HL-60/S4 treated with phorbol 12-myristate 13-acetate at 8.2 ng/mL for 4 days and 3 days (cell line): Measurements from ENCODE around the gene CDKAL1.

Experiments
- in situ Hi-C: fragments of 300-500 bp; cut with MboI; formaldehyde crosslinking; loops from 2 replicates; pipeline ENCODE4 v1.15.0; 2022; ENCODE audit warnings: low sequenced_read_pairs

Gene CDKAL1

GRCh38 chr6:20773822-20774221 lies 239.6 kb downstream of the CDKAL1 start:
- in situ Hi-C loops: no loop called here

DNA sequence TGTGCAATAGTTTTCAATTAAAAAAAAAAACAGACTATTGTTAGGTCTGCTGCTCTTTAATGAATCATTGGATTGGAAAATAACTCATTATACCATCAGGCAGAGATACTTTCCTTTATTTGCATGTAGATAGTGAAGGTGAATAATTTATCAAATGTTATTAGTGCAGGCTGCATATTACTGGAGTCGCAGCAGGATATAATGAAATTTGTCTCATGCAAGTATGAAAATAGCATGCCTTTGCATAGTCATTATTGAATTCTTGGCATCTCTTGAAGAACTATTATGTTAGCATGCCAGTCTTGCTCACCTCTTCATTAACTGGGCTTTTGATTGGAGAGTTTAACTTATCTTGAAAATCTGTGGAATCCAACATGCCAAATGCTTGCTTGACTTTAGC lies 241.7 kb downstream of the CDKAL1 start:
- in situ Hi-C loops: no loop called here

DNA sequence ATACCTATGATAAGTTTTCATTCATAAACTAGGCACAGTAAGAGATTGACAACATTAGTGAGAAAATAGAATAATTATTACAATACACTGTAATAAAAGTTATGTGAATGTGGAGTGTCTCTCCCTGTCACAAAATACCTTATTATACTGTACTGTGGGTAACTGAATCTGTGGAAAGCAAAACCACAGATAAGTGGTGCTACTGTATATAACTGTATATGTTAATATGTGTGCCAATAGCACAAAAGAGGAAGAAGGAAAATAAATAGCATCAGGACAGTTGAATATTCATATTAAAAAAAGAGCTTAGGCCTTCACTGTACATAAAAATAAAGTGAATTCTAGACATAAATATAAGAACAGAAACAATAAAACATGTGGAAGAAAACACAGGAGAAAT lies 243.5 kb downstream of the CDKAL1 start:
- in situ Hi-C loops: no loop called here

- in situ Hi-C loops: no loop called here
Observed at GRCh38 chr6:20778459-20778858, 244.2 kb downstream of the CDKAL1 start.

DNA sequence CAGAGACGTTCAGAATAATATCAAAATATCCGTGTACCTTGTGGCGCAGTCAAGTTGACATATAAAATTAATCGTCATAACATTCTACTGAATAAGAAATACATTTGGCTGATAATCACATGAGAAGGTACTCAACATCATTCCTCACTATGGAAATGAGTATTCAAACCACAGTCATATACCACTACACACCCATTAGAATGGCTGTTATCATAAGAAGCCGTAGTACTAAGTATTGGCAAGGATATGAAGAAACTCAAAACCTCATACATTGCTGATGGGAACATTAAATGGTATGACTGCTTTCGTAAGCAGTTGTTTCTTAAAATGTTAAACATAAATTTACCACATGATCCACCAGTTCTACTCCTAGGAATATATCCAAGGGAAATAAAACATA lies 244.7 kb downstream of the CDKAL1 start:
- in situ Hi-C loops: no loop called here

GRCh38 chr6:20789162-20789561 lies 254.9 kb downstream of the CDKAL1 start:
- in situ Hi-C loops: no loop called here

DNA sequence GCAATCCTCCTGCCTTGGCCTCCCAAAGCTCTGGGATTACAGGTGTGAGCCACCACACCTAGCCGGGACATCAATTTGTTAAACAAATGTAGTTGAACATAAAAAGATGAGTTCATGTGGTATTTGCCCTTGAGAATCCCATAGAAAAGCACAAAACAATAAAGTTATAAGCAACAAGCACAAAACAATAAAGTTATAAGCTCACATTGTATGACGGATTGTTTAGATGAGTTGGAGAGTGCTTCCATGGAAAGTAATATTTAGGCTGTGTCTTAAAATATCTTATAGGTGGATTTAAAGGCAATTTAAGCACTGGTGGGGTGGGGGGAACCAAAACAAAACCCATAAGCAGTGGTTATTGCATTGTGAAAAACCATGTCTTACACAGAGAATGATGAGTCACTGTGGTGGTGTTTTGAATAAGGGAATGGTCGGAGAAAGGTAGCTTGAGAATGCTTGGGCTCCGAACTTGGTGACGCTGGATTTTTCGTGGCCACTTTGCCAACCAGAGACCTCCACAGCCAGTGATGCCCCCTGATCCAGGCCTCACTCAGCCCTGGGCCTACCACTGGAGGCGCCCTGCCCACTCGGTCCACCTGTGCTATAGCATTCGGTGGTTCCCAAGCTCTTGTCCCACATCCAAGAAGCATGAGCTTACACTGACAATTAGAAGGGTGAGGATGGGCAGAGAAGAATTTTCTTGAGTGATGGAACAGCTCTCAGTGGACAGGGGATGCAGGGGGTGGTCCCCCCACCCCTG lies 256.0 kb downstream of the CDKAL1 start:
- in situ Hi-C loops: no loop called here

- in situ Hi-C loops: no loop called here
Observed at GRCh38 chr6:20791074-20791473, 256.8 kb downstream of the CDKAL1 start.

GRCh38 chr6:20791944-20792343 lies 257.7 kb downstream of the CDKAL1 start:
- in situ Hi-C loops: no loop called here

DNA sequence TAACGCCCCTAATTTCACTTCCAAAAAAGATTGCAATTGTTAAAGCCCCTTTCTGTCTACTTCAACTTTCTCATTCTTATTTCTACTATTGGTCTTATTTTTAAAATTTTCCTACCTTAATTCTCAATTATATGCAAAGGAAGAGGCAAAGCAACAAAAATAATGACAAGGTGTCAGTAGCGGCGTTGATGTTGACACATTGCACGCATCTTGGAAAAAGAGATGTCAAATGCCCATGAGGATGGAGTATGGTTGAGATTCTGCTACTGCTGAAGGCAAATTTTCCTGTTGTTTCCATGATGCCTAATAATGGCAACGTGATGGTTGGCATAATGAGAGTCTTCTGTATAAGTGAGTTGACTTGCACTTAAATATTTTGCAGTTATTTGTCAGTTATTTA lies 258.9 kb downstream of the CDKAL1 start:
- in situ Hi-C loops: no loop called here

- in situ Hi-C loops: no loop called here
Observed at GRCh38 chr6:20797597-20797996, 263.3 kb downstream of the CDKAL1 start.

- in situ Hi-C loops: no loop called here
Observed at GRCh38 chr6:20800229-20800628, 266.0 kb downstream of the CDKAL1 start.

GRCh38 chr6:20800653-20801052 lies 266.4 kb downstream of the CDKAL1 start:
- in situ Hi-C loops: no loop called here

DNA sequence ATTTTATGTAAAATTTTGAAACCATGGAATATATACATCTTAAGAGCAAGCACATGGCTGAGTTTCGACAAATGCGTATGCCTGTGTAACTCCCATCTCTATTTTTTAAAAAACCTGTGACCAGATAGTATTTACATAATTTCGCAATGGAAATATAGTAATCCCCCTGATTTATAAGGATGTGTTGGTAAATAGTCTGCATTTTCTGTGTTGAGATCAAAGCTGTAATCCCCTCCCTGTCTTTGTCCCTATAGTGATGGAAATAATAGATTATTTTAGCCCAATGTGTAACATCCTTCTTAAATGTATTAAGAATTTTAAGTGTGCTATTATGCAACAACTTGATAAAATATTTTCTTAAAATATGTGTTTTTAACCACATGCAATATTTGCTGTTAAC lies 267.3 kb downstream of the CDKAL1 start:
- in situ Hi-C loops: no loop called here

GRCh38 chr6:20802596-20802995 lies 268.3 kb downstream of the CDKAL1 start:
- in situ Hi-C loops: no loop called here

DNA sequence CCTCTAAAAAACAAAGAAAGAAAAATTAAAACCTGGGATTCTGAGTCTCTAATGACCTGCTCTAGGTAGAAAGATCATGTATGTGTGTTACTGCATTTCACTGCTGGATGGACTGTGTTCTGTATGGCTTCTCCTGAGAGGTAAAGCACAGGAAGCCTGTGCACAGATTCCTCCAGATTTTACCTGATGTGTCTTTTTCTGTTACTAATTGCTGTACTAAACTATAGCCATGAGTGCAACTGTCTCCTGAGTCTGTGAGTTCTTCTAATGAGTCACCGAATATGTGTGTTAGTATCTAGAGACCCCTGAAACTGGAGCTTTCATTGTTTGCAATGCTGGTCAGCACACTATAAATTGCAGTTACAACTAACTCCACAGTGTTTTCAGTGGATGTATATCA lies 270.8 kb downstream of the CDKAL1 start:
- in situ Hi-C loops: no loop called here

DNA sequence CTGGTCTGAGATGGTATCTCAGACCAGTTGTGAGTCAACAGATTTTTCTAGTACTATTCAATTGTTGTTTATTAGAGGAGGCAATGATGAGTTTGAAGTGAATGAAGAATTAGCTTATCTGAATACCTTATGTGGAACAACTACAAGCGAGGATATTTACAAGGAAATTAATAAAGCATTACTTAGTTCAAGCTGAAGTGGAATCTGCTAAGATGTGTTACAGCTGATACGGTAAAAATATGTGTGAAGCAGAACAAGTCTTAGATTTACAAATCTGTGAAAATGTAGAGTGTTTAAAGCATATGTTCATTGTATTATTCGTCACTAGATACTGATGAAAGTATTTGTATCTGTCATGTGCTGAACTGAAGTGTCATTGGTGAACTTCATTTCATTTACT lies 272.4 kb downstream of the CDKAL1 start:
- in situ Hi-C loops: no loop called here

DNA sequence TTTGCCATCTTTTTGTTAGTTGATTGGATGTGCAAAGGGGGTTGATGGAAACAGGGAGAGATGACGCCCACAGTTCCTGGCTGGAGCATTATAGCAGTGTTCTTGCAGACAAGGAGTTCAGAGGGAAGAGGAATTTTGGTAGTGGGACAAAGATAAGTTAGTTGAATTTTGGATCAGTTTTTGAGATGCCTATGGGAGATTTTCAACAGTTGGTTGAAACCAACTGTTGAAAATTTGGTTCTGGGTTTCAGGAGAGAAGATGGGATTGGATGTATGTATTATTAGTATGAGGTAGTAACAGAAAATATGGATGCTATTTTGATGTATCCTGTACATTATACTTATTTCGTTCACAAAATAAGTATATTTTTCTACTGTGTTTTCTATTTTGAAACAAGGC lies 274.2 kb downstream of the CDKAL1 start:
- in situ Hi-C loops: no loop called here

- in situ Hi-C loops: no loop called here
Observed at GRCh38 chr6:20808924-20809323, 274.7 kb downstream of the CDKAL1 start.

- in situ Hi-C loops: no loop called here
Observed at GRCh38 chr6:20810727-20811108, 276.5 kb downstream of the CDKAL1 start.

- in situ Hi-C loops: no loop called here
Observed at GRCh38 chr6:20811109-20811761, 277.0 kb downstream of the CDKAL1 start.

DNA sequence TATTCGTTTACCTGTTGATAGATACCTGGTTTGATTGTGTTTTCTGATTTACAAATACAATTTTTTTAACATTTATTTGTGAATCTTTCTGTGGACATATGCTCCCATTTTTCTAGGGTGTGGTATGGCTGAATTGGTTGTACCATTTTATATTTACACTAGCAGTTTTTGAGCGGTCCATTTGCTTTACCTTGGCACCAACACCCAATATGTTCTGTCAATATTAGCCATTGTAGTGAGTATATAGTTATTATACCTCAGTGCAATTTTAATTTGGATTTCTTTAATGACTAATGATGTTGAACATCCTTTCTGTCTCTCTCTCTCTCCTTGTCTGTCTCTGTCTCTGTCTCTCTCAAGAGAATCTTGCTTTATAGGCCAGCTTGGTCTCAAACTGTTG lies 278.5 kb downstream of the CDKAL1 start:
- in situ Hi-C loops: no loop called here

DNA sequence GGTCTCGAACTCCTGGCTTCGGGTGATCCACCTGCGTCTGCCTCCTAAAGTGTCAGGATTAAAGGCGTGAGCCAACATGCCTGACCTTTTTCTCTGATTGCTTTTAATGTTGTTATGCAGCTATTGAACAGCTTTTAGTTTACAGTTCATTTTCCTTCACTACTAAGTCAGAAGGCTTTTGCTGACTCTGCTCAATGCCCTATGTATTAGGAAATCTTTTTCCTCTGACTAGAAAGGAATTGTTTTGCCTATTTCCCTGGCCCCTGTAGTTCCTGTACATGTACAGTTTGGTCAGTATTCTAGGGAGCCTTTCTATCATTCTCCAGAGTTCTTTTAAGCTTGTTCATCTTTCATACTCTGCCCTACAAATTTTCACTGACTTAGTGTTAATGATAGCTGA lies 280.2 kb downstream of the CDKAL1 start:
- in situ Hi-C loops: no loop called here
